Glutamatergic neuron (in vitro differentiated cells): ENCODE results near the gene ADIPOR2. TPM values are rescaled to one million over a fixed set of nuclear protein-coding genes. Genes with fewer than 3 reads are reported as not detected.

ENCODE experiments used
- DNase-seq: peaks from one replicate; pipeline ENCODE4 v3.0.0; 2022
- H3K27ac Mint-ChIP-seq: one replicate; pipeline ENCODE4 v1.8.0; 2020; ENCODE audit warnings: mild to moderate bottlenecking, mixed read lengths, inconsistent platforms; ENCODE audit not compliant: unreplicated experiment
- H3K27me3 Mint-ChIP-seq: one replicate; pipeline ENCODE4 v1.8.0; 2020; ENCODE audit warnings: mild to moderate bottlenecking, moderate library complexity, mixed read lengths, inconsistent platforms; ENCODE audit not compliant: unreplicated experiment
- H3K36me3 Mint-ChIP-seq: one replicate; pipeline ENCODE4 v1.8.0; 2020; ENCODE audit warnings: mild to moderate bottlenecking, mixed read lengths, inconsistent platforms; ENCODE audit not compliant: unreplicated experiment
- H3K4me1 Mint-ChIP-seq: one replicate; pipeline ENCODE4 v1.8.0; 2020; ENCODE audit warnings: mild to moderate bottlenecking, low read depth, mixed read lengths, inconsistent platforms; ENCODE audit not compliant: unreplicated experiment
- H3K4me3 Mint-ChIP-seq: one replicate; pipeline ENCODE4 v1.8.0; 2020; ENCODE audit warnings: mild to moderate bottlenecking, mixed read lengths, inconsistent platforms; ENCODE audit not compliant: unreplicated experiment
- H3K9me3 Mint-ChIP-seq: one replicate; pipeline ENCODE4 v1.8.0; 2020; ENCODE audit warnings: mild to moderate bottlenecking, moderate library complexity, mixed read lengths, inconsistent platforms; ENCODE audit not compliant: unreplicated experiment
- CTCF ChIP-seq: fragments of 200-600 bp; sonication (generic); IDR thresholded peaks from one replicate; pipeline ENCODE4 v1.5.0; 2021; ENCODE audit not compliant: partially characterized antibody, unreplicated experiment
- total RNA-seq: library from RNA; stranded (reverse); fragmentation: NEBNext Ultra II Directional; extraction: Animal tissue kit (Norgen Biotek cat#: 25700); gene quantifications from one replicate; pipeline ENCODE4 v1.2.1, GENCODE V29; 2021; ENCODE audit not compliant: unreplicated experiment

The ADIPOR2 gene
- total RNA-seq, 1 donor from 2014 or later = 43.3 TPM

- H3K36me3 Mint-ChIP-seq = peaks cover 6% of the 10 kb centered on the region
- H3K4me1 Mint-ChIP-seq = peaks cover 28% of the 10 kb centered on the region
- H3K4me3 Mint-ChIP-seq = peak overlapping the region; percentile 83
- peak overlapping the region; percentile 96 for H3K27ac Mint-ChIP-seq
- peaks cover 16% of the 10 kb centered on the region for H3K9me3 Mint-ChIP-seq
- peaks cover 16% of the 10 kb centered on the region for H3K27me3 Mint-ChIP-seq
- no peak for TF ChIP-seq CTCF
- no peak for DNase-seq
Measured at GRCh38 chr12:1819571-1819970, 128.7 kb downstream of the ADIPOR2 start.

- peak; percentile 66 for DNase-seq
- H3K9me3 Mint-ChIP-seq = peaks cover 20% of the 10 kb centered on the region
- peaks cover 5% of the 10 kb centered on the region for H3K36me3 Mint-ChIP-seq
- peaks cover 12% of the 10 kb centered on the region for H3K27me3 Mint-ChIP-seq
- peak within 1 kb of the TSS; percentile 83 for H3K4me3 Mint-ChIP-seq
- peak within 1 kb of the TSS; percentile 96 for H3K27ac Mint-ChIP-seq
- TF ChIP-seq CTCF = no peak
- H3K4me1 Mint-ChIP-seq = peaks cover 31% of the 10 kb centered on the region
Measured at GRCh38 chr12:1820191-1820895, 129.5 kb downstream of the ADIPOR2 start, which contains the start of gene LRTM2. Gene LRTM2, plus strand, starts transcription at chr12:1820565. Its CDS starts 7,584 bp downstream, at chr12:1828149.

- Mint-ChIP-seq H3K4me3 (peak overlapping the region; percentile 83), H3K9me3 (peaks cover 20% of the 10 kb centered on the region), H3K27me3 (peaks cover 9% of the 10 kb centered on the region), H3K4me1 (peaks cover 33% of the 10 kb centered on the region), H3K27ac (no peak overlapping the region), H3K36me3 (no peaks in the 10 kb centered on the region)
- DNase-seq = no peak
- no peak for TF ChIP-seq CTCF
Measured at GRCh38 chr12:1820896-1821291, 130.0 kb downstream of the ADIPOR2 start.

- Mint-ChIP-seq H3K4me3 (no peak overlapping the region), H3K9me3 (peaks cover 20% of the 10 kb centered on the region), H3K27ac (peak overlapping the region; percentile 17), H3K4me1 (peaks cover 33% of the 10 kb centered on the region), H3K36me3 (no peaks in the 10 kb centered on the region), H3K27me3 (peaks cover 9% of the 10 kb centered on the region)
- no peak for TF ChIP-seq CTCF
- no peak for DNase-seq
Measured at GRCh38 chr12:1821805-1822204, 130.9 kb downstream of the ADIPOR2 start.

- no peak for DNase-seq
- Mint-ChIP-seq H3K4me1 (peaks cover 35% of the 10 kb centered on the region), H3K9me3 (peaks cover 20% of the 10 kb centered on the region), H3K27ac (peak overlapping the region; percentile 34), H3K4me3 (peak overlapping the region; percentile 74), H3K27me3 (peaks cover 10% of the 10 kb centered on the region), H3K36me3 (no peaks in the 10 kb centered on the region)
- TF ChIP-seq CTCF = no peak
Measured at GRCh38 chr12:1822699-1823098, 131.8 kb downstream of the ADIPOR2 start.
